Upper lobe of right lung (tissue), 1 donor: ENCODE results near the gene LUZP2. TPM values are rescaled to one million over a fixed set of nuclear protein-coding genes. Genes with fewer than 3 reads are reported as not detected.

Source experiments
- ATAC-seq: fragments of 200-7000 bp; cut with Tn5 transposase; one replicate; pipeline ENCODE4 v1.9.1; 2020; ENCODE audit warnings: mild to moderate bottlenecking, moderate library complexity
- DNase-seq: peaks from one replicate; pipeline ENCODE4 v3.0.0-alpha.2; 2020
- H3K27ac ChIP-seq: fragments of 200-600 bp; one replicate; pipeline ENCODE4 v1.8.0; 2022
- H3K27me3 ChIP-seq: fragments of 200-600 bp; one replicate; pipeline ENCODE4 v1.8.0; 2022; ENCODE audit warnings: mild to moderate bottlenecking
- H3K36me3 ChIP-seq: fragments of 200-600 bp; one replicate; pipeline ENCODE4 v1.8.0; 2022
- H3K4me1 ChIP-seq: fragments of 200-600 bp; one replicate; pipeline ENCODE4 v1.8.0; 2022
- H3K4me3 ChIP-seq: fragments of 200-600 bp; one replicate; pipeline ENCODE4 v1.8.0; 2022; ENCODE audit warnings: mild to moderate bottlenecking
- H3K9me3 ChIP-seq: fragments of 200-600 bp; one replicate; pipeline ENCODE4 v1.8.0; 2022
- intact Hi-C: fragments of 100-400 bp; cut with DNase I; formaldehyde crosslinking; loops from one replicate; pipeline ENCODE4 v1.11.0; 2022
- total RNA-seq: library from RNA; stranded (reverse); fragmentation: NEBNext Ultra II Directional; extraction: Animal tissue kit (Norgen Biotek cat#: 25700); gene quantifications from one replicate; pipeline ENCODE4 v1.2.1, GENCODE V29; 2021
- TF ChIP-seq, protein P1 (sequence below): fragments of 200-600 bp; IDR thresholded peaks from one replicate; pipeline ENCODE4 v1.8.0; 2022; ENCODE audit warnings: antibody characterized with exemption
- donor health status: DM: no; HTN: yes; CAD: no; lungs with severe emphysema.

Gene LUZP2
- total RNA-seq, 1 donor from 2014 or later: 0.23 TPM

DNA sequence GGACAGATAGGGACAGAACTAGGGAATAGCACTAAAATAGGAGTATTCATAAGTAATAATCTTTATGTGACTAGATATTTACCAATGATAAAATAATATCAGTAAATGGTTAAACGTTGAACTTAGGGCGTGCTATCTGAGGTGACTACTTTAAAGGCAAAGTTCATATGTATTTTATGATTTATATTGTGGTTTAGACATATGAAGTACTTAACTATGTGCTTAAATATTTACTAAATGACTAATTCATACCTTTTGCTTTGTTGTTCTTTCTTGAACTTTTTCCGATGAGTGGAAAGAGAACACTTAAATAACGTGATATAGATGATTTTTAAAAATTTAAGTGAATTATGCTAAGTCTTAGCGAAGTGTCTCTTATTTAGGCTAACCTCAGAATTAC is 14.7 kb downstream of the LUZP2 start:
- Histone ChIP-seq H3K4me3 (no peak overlapping the region), H3K36me3 (no peaks in the 10 kb centered on the region), H3K9me3 (no peaks in the 10 kb centered on the region), H3K27me3 (no peaks in the 10 kb centered on the region), H3K4me1 (no peaks in the 10 kb centered on the region), H3K27ac (no peak overlapping the region)
- DNase-seq (no peak), ATAC-seq (no peak)
- intact Hi-C loops: no loop called here
- TF ChIP-seq, protein P1, sequence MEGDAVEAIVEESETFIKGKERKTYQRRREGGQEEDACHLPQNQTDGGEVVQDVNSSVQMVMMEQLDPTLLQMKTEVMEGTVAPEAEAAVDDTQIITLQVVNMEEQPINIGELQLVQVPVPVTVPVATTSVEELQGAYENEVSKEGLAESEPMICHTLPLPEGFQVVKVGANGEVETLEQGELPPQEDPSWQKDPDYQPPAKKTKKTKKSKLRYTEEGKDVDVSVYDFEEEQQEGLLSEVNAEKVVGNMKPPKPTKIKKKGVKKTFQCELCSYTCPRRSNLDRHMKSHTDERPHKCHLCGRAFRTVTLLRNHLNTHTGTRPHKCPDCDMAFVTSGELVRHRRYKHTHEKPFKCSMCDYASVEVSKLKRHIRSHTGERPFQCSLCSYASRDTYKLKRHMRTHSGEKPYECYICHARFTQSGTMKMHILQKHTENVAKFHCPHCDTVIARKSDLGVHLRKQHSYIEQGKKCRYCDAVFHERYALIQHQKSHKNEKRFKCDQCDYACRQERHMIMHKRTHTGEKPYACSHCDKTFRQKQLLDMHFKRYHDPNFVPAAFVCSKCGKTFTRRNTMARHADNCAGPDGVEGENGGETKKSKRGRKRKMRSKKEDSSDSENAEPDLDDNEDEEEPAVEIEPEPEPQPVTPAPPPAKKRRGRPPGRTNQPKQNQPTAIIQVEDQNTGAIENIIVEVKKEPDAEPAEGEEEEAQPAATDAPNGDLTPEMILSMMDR: no peak

DNA sequence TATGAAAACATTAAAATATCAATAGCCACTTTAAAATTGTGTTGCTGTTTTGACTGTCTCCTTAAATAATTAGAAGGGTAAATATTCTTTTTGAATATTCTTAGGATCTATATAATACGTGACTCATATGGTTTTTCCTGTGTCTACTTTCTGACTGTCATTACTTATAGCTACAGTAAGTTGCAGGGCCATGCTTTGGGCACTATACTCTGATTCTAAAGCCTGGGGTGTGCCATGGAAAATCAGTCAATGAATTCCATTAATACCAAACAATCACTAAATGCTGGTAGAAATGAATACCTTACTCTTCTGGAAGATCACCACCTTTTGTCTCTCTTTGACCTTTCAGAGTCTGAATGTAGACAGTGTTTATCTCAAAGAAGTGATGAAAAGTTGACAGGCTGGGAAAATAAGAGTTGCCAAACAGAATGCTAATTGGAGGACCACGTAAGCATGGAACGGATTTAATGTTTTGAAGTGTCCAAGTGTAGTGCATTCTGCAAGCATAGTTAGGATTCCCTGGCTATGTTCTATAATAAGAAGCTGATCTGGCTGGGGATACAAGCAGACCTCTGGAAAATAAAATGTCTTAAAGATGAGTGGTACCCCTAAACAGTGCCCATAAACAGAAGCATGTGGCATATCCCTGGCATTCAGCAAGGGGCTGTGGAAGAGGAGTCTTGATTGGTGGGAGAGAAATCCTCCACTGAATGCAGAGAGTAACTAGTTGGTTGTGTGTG is 16.8 kb downstream of the LUZP2 start:
- intact Hi-C loops: no loop called here
- no peaks in the 10 kb centered on the region for H3K27me3 ChIP-seq
- no peaks in the 10 kb centered on the region for H3K36me3 ChIP-seq
- H3K9me3 ChIP-seq: no peaks in the 10 kb centered on the region
- H3K27ac ChIP-seq: no peak overlapping the region
- no peak overlapping the region for H3K4me3 ChIP-seq
- no peak for ATAC-seq
- H3K4me1 ChIP-seq: no peaks in the 10 kb centered on the region
- TF ChIP-seq, protein P1: no peak
- no peak for DNase-seq

DNA sequence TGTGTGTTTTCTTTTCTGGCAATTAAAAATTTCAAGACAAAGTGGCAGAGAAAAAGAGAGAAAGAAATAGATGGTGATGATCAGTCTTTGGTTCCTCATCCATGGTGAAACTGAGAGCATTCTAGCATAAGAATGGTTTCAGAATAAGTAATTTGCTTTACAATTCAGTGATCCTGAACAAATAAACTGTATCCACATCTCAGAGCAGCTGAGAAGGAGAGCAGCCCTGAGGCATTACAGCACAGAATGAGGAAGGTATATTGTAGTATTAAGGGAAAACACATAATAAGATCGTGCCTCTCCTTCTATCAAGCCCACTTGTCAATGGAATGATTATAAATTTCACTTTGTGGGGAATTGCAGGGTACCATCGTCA is 17.4 kb downstream of the LUZP2 start:
- Histone ChIP-seq H3K4me1 (no peaks in the 10 kb centered on the region), H3K4me3 (no peak overlapping the region), H3K27ac (no peak overlapping the region), H3K36me3 (no peaks in the 10 kb centered on the region), H3K27me3 (no peaks in the 10 kb centered on the region), H3K9me3 (no peaks in the 10 kb centered on the region)
- no peak for DNase-seq
- TF ChIP-seq, protein P1: no peak
- intact Hi-C loops: no loop called here
- no peak for ATAC-seq

DNA sequence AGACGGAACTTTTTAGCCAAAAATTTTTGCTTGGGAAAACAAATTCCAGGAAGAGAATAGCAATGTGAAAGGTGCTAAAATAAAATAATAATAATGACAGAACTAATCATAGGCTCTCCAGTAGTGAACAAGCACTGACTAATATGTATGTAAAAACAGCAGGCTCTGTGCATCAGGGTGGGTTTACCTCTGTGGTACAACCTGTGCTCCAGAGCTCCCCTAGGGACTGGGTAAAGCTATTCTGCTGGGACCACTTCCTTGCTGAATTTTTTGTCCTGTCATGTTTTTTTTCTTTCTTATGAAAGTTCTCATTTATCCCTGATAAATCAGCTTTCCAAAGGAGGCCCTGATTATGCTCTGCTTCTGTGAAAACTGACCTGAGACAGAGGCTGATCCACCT is 18.8 kb downstream of the LUZP2 start:
- intact Hi-C loops: no loop called here
- no peaks in the 10 kb centered on the region for H3K36me3 ChIP-seq
- DNase-seq (no peak), ATAC-seq (no peak)
- H3K9me3 ChIP-seq: no peaks in the 10 kb centered on the region
- no peaks in the 10 kb centered on the region for H3K27me3 ChIP-seq
- no peak overlapping the region for H3K27ac ChIP-seq
- no peaks in the 10 kb centered on the region for H3K4me1 ChIP-seq
- H3K4me3 ChIP-seq: no peak overlapping the region
- TF ChIP-seq, protein P1: no peak

DNA sequence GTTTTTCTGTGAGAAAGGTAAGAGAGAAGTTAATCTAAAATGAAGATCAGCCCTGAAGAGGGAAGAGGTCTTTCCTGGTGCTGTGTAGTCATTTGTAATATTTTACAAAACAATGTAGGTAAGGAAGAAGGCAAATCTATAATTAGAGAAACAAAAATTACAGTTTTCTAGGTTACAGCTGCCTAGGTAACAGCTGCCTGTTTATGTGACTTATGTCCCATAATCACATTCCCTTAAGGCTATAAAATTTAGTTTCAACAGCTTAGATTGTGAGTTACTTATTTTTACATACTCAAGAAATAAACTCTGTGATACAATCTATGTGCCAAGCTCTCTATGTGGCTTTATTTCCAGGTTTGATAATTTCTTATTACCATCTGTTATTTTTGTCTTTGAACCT is 19.8 kb downstream of the LUZP2 start:
- ATAC-seq: no peak
- Histone ChIP-seq H3K4me1 (no peaks in the 10 kb centered on the region), H3K36me3 (no peaks in the 10 kb centered on the region), H3K9me3 (no peaks in the 10 kb centered on the region), H3K27ac (no peak overlapping the region), H3K4me3 (no peak overlapping the region), H3K27me3 (no peaks in the 10 kb centered on the region)
- no peak for DNase-seq
- intact Hi-C loops: no loop called here
- TF ChIP-seq, protein P1: no peak

DNA sequence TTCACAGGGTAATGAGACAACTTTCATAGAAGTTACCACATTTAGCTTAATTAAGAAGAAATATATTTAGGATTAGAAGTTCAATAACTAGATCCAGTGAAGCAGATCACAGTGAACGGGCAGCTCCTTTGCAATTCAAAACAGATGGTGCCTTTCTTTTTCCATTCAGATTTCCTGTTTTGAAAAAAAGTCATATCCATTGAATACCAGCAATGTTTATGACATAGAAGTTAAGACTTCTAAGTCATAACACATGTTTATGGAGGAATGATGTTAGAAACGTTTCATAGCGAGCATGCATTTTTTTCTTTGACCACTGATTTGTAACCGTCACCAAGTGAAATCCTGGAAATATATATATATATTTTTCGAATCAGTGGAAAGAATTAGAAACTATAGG is 24.7 kb downstream of the LUZP2 start:
- Histone ChIP-seq H3K9me3 (no peaks in the 10 kb centered on the region), H3K27me3 (no peaks in the 10 kb centered on the region), H3K4me1 (no peaks in the 10 kb centered on the region), H3K36me3 (no peaks in the 10 kb centered on the region), H3K27ac (no peak overlapping the region), H3K4me3 (no peak overlapping the region)
- intact Hi-C loops: no loop called here
- DNase-seq (no peak), ATAC-seq (no peak)
- TF ChIP-seq, protein P1: no peak
